ENCODE results near the gene PLEKHG5. TPM values are rescaled to one million over a fixed set of nuclear protein-coding genes. Genes with fewer than 3 reads are reported as not detected.

Gene PLEKHG5
- polyA plus RNA-seq, 3 donors from 2014 or later, result 0.08 TPM; not detected in 2

GRCh38 chr1:6419397-6419803 lies 72.1 kb downstream of the PLEKHG5 start:
- H3K27me3 Mint-ChIP-seq (ENCODE audit: low read depth in 3 of 3), result peaks cover 20 to 30% (median 20%) of the 10 kb centered on the region in 3 donors
- no peaks in the 10 kb centered on the region for H3K36me3 Mint-ChIP-seq
- peaks cover 0 to 2% (median 0%) of the 10 kb centered on the region in 6 donors for H3K9me3 Mint-ChIP-seq
- no peak overlapping the region for H3K27ac Mint-ChIP-seq
- no peak for DNase-seq
- no peak overlapping the region for H3K4me3 Mint-ChIP-seq
- peaks cover 7 to 12% of the 10 kb centered on the region in 2 donors for H3K4me1 Mint-ChIP-seq

- H3K27me3 Mint-ChIP-seq (ENCODE audit: low read depth in 3 of 3), result peaks cover 20 to 30% (median 20%) of the 10 kb centered on the region in 3 donors
- H3K4me3 Mint-ChIP-seq, result peak overlapping the region in 1 of 5 donors; percentile 56
- no peaks in the 10 kb centered on the region for H3K36me3 Mint-ChIP-seq
- no peak for DNase-seq
- H3K27ac Mint-ChIP-seq, result no peak overlapping the region
- peaks cover 0 to 2% (median 0%) of the 10 kb centered on the region in 6 donors for H3K9me3 Mint-ChIP-seq
- H3K4me1 Mint-ChIP-seq, result peaks cover 1 to 9% of the 10 kb centered on the region in 2 donors
Measured at GRCh38 chr1:6418668-6419396, 72.6 kb downstream of the PLEKHG5 start.

- Mint-ChIP-seq H3K4me3 (peak overlapping the region in 1 of 5 donors; percentile 7), H3K9me3 (peaks cover 0 to 2% (median 0%) of the 10 kb centered on the region in 6 donors), H3K36me3 (no peaks in the 10 kb centered on the region), H3K27ac (no peak overlapping the region), H3K4me1 (peaks cover 0 to 8% of the 10 kb centered on the region in 2 donors), H3K27me3 (ENCODE audit: low read depth in 3 of 3) (peaks cover 18 to 30% (median 20%) of the 10 kb centered on the region in 3 donors)
- no peak for DNase-seq
Measured at GRCh38 chr1:6417961-6418667, 73.4 kb downstream of the PLEKHG5 start.

Other genes starting within 250 kb of the PLEKHG5 start
- not detected for gene HES3, start 247.5 kb downstream of the PLEKHG5 start, polyA plus RNA-seq
- 1 to 10 TPM in 1 of 3 donors, under 1 TPM in 2; 0.58 to 1.5 (median 0.68) TPM for gene GPR153, start 230.6 kb downstream of the PLEKHG5 start, polyA plus RNA-seq
- 10 to 100 TPM; 26.7 to 31.2 (median 28.9) TPM for gene ACOT7, start 97.9 kb downstream of the PLEKHG5 start, polyA plus RNA-seq
- not detected for gene HES2, start 71.7 kb downstream of the PLEKHG5 start, polyA plus RNA-seq
- not detected for gene ESPN, start 66.9 kb downstream of the PLEKHG5 start, polyA plus RNA-seq
- gene TNFRSF25, start 25.5 kb downstream of the PLEKHG5 start, polyA plus RNA-seq, result 10 to 100 TPM in 1 of 3 donors, 1 to 10 TPM in 2; 3.1 to 15.3 (median 9.8) TPM
- 10 to 100 TPM in 1 of 3 donors, 1 to 10 TPM in 2; 4.3 to 18.2 (median 8.4) TPM for gene NOL9, start 62.8 kb upstream of the PLEKHG5 start, polyA plus RNA-seq
- under 1 TPM in 1 of 3 donors, not detected in 2; 0.16 TPM for gene TAS1R1, start 63.6 kb upstream of the PLEKHG5 start, polyA plus RNA-seq
- gene ZBTB48, start 88.3 kb upstream of the PLEKHG5 start, polyA plus RNA-seq, result 10 to 100 TPM in 2 of 3 donors, 1 to 10 TPM in 1; 8.3 to 25.9 (median 20.9) TPM
- 10 to 100 TPM in 1 of 3 donors, 1 to 10 TPM in 2; 7.6 to 19.7 (median 9.2) TPM for gene KLHL21, start 111.2 kb upstream of the PLEKHG5 start, polyA plus RNA-seq
- 1 to 10 TPM; 1.2 to 5.7 (median 2.9) TPM for gene PHF13, start 122.1 kb upstream of the PLEKHG5 start, polyA plus RNA-seq
- 10 to 100 TPM; 19.4 to 28.4 (median 28.0) TPM for gene THAP3, start 133.2 kb upstream of the PLEKHG5 start, polyA plus RNA-seq
- 10 to 100 TPM in 2 of 3 donors, 1 to 10 TPM in 1; 9.6 to 22.6 (median 13.5) TPM for gene DNAJC11, start 210.1 kb upstream of the PLEKHG5 start, polyA plus RNA-seq